Ovary (tissue), 3 donors: ENCODE data around the gene DNAJC12.

ENCODE experiments used
- EP300 ChIP-seq: sonication (generic); formaldehyde crosslinking; IDR thresholded peaks from one replicate; pipeline ENCODE4 v1.6.1; 2017; ENCODE audit warnings: antibody characterized with exemption
- POLR2A ChIP-seq: fragments of 450-650 bp; IDR thresholded peaks from one replicate; pipeline ENCODE4 v1.6.1; 2017; ENCODE audit warnings: antibody characterized with exemption, mild to moderate bottlenecking, moderate library complexity
- TF ChIP-seq, protein P1 (sequence below), 3 donors: fragments of 450-650 bp in 2 of 3; fragments of 200-600 bp in 1 of 3; IDR thresholded peaks; one replicate each; pipeline versions ENCODE4 v1.5.1 to v1.8.0; 2016 to 2022; ENCODE audit warnings: antibody characterized with exemption in 3 of 3, mild to moderate bottlenecking in 1 of 3
- donor health status: DM: no; HTN: no; CAD: no.

DNA sequence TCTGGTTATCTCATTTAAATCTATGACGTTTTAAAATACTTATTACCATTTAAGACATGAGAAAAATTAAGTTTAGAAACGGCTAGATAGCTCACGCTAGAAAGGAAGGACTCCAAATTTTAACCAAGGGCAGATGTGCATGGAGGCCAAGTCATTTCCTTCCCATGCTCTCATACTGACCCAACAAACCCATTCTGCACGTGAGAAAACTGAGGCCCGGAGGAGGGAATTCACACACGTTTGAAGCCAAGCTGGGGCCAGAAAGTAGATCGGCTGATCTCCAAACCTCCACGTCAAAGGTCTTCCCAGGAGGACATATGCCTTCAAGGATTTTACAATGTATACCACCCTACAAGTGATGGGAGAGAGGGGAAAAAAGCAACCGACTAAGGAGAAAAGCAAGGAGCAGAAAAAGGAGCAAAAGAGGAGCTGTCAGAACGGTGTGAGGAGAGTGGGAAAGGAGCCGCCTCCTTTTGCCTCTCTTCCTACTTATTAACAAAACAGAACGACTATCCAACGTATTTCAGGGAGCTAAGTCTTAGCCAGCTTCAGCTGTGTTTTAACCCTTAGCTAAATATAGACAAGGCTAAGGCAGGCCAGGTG, 45.8 kb upstream of the DNAJC12 start:
- TF ChIP-seq, protein P1, sequence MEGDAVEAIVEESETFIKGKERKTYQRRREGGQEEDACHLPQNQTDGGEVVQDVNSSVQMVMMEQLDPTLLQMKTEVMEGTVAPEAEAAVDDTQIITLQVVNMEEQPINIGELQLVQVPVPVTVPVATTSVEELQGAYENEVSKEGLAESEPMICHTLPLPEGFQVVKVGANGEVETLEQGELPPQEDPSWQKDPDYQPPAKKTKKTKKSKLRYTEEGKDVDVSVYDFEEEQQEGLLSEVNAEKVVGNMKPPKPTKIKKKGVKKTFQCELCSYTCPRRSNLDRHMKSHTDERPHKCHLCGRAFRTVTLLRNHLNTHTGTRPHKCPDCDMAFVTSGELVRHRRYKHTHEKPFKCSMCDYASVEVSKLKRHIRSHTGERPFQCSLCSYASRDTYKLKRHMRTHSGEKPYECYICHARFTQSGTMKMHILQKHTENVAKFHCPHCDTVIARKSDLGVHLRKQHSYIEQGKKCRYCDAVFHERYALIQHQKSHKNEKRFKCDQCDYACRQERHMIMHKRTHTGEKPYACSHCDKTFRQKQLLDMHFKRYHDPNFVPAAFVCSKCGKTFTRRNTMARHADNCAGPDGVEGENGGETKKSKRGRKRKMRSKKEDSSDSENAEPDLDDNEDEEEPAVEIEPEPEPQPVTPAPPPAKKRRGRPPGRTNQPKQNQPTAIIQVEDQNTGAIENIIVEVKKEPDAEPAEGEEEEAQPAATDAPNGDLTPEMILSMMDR (IDR thresholded peaks at IDR 0.05), result no peak
- TF ChIP-seq POLR2A (no peak), EP300 (no peak)
